Tibial artery (tissue), 4 donors: ENCODE results near the gene ABCC2.

Source experiments
- DNase-seq, 2 donors: peaks; one replicate each; pipeline ENCODE4 v3.0.0-alpha.2; 2019
- H3K27ac ChIP-seq, 2 donors: fragments of 200-600 bp; sonication (generic) in 1 of 2; 1 replicate in 1 of 2; 2 replicates in 1 of 2; pipeline ENCODE4 v1.5.1; 2018 to 2019; ENCODE audit warnings: mild to moderate bottlenecking in 1 of 2
- H3K27me3 ChIP-seq, 2 donors: fragments of 200-600 bp; sonication (generic) in 1 of 2; one replicate each; pipeline versions ENCODE4 v1.5.1 to v1.6.0; 2016 to 2019
- H3K36me3 ChIP-seq, 3 donors: fragments of 200-600 bp; sonication (generic) in 2 of 3; one replicate each; pipeline ENCODE4 v1.5.1; 2016 to 2019; ENCODE audit warnings: mild to moderate bottlenecking in 2 of 3
- H3K4me1 ChIP-seq, 4 donors: fragments of 200-600 bp; sonication (generic) in 2 of 4; 1 replicate in 3 of 4; 2 replicates in 1 of 4; pipeline ENCODE4 v1.5.1; 2016 to 2019
- H3K4me3 ChIP-seq, 2 donors: fragments of 200-600 bp; sonication (generic) in 1 of 2; 1 replicate in 1 of 2; 2 replicates in 1 of 2; pipeline ENCODE4 v1.5.1; 2018 to 2019; ENCODE audit warnings: mild to moderate bottlenecking in 2 of 2
- H3K9me3 ChIP-seq, 3 donors: fragments of 200-600 bp; sonication (generic) in 1 of 3; one replicate each; pipeline ENCODE4 v1.5.1; 2016 to 2019
- intact Hi-C: fragments of 100-400 bp; cut with DNase I; formaldehyde crosslinking; loops from one replicate; pipeline ENCODE4 v1.15.0; 2023; ENCODE audit warnings: low total_unique reads
- TF ChIP-seq, protein P1 (sequence below), 2 experiments: fragments of 200-600 bp in 1 of 2; fragments of 450-650 bp in 1 of 2; IDR thresholded peaks; one replicate each; pipeline ENCODE4 v1.5.1; 2017 to 2019; ENCODE audit warnings: antibody characterized with exemption in 2 of 2, mild to moderate bottlenecking in 1 of 2, moderate library complexity in 1 of 2

Gene ABCC2

DNA sequence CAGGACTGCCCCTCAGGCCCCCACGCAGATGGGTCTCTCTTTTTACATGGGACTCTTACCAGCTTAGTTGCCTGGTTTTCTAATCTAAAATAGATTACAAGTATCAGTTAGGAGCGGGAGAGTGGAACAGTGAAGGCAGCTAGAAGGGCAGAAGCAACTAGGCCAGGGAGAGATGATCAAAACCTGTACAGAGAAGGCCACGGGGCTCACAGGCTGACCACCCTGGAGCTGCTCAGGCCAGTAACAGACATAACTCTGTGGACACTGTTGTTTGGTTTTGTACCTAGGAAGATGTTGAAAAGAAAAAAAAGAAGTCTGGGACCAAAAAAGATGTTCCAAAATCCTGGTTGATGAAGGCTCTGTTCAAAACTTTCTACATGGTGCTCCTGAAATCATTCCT lies 16.5 kb downstream of the ABCC2 start:
- H3K27me3 ChIP-seq = no peaks in the 10 kb centered on the region
- H3K4me1 ChIP-seq = no peaks in the 10 kb centered on the region
- intact Hi-C loops = no loop called here
- TF ChIP-seq, protein P1, sequence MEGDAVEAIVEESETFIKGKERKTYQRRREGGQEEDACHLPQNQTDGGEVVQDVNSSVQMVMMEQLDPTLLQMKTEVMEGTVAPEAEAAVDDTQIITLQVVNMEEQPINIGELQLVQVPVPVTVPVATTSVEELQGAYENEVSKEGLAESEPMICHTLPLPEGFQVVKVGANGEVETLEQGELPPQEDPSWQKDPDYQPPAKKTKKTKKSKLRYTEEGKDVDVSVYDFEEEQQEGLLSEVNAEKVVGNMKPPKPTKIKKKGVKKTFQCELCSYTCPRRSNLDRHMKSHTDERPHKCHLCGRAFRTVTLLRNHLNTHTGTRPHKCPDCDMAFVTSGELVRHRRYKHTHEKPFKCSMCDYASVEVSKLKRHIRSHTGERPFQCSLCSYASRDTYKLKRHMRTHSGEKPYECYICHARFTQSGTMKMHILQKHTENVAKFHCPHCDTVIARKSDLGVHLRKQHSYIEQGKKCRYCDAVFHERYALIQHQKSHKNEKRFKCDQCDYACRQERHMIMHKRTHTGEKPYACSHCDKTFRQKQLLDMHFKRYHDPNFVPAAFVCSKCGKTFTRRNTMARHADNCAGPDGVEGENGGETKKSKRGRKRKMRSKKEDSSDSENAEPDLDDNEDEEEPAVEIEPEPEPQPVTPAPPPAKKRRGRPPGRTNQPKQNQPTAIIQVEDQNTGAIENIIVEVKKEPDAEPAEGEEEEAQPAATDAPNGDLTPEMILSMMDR (IDR thresholded peaks at IDR 0.05) = no peak
- no peak overlapping the region for H3K27ac ChIP-seq
- DNase-seq = no peak
- no peak overlapping the region for H3K4me3 ChIP-seq
- no peaks in the 10 kb centered on the region for H3K9me3 ChIP-seq
- peaks cover 0 to 9% (median 0%) of the 10 kb centered on the region in 3 donors for H3K36me3 ChIP-seq

DNA sequence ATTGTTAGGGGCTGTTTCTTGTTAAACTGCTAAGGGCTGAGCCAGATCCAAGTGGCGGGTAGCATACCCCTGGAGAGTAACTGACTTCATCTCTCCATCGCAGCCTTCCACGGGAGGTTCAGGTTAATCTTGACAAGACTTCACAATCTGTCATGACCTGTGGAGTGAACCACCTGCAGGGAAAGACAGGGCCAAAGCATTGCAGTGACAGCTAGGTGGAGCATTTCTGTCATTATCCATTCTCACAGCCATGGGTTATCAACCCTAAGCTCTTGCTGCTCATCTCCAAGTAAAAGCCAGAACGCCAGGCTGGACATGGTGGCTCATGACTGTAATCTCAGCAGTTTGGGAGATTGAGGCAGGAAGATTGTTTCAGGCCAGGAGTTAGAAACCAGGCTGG lies 17.2 kb downstream of the ABCC2 start:
- H3K27me3 ChIP-seq = no peaks in the 10 kb centered on the region
- no peak overlapping the region for H3K4me3 ChIP-seq
- H3K27ac ChIP-seq = no peak overlapping the region
- no peaks in the 10 kb centered on the region for H3K9me3 ChIP-seq
- peaks cover 0 to 9% (median 0%) of the 10 kb centered on the region in 3 donors for H3K36me3 ChIP-seq
- TF ChIP-seq, protein P1 (IDR thresholded peaks at IDR 0.05) = no peak
- no peaks in the 10 kb centered on the region for H3K4me1 ChIP-seq
- DNase-seq = no peak
- intact Hi-C loops = no loop called here

DNA sequence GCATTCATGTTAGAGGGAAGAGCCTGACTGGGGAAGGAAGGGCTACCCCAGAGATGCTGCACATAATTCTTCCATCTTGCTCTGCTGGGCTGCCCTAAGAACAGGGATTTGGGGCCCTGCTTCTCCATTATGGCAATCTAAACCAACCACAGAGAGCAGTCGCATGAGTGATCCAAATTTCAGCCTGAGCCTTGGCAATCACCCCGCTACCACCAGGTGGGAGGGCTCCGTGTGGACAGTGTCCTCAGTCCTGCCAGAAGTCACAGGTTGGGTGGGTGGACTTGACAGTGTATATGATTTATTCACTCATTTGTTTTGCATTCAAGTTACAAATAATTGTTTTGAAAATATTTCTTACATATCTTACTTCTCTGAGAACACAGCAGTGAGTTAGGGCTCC lies 22.0 kb downstream of the ABCC2 start:
- Histone ChIP-seq H3K4me3 (no peak overlapping the region), H3K4me1 (no peaks in the 10 kb centered on the region), H3K27ac (no peak overlapping the region), H3K36me3 (peaks cover 0 to 10% (median 0%) of the 10 kb centered on the region in 3 donors), H3K9me3 (no peaks in the 10 kb centered on the region), H3K27me3 (no peaks in the 10 kb centered on the region)
- DNase-seq = no peak
- TF ChIP-seq, protein P1 (IDR thresholded peaks at IDR 0.05) = no peak
- intact Hi-C loops = no loop called here

DNA sequence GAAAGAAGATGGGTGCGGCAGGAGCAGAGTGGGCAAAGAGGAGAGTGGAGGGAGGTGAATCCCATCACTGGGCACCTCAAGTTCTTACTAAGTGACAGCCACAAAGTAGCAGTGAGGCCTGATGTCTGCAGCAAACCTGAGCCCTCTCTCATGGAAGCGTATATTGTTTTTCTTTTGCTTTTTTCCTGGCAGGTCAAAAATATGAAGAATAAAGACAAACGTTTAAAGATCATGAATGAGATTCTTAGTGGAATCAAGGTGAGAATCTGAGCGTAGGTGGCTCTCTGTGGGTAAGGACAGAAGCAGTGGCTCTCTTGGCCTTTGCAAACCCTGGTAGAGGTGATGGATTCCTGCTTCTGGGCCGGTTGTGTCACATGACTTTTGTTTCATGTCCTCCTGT lies 22.8 kb downstream of the ABCC2 start:
- Histone ChIP-seq H3K36me3 (peaks cover 0 to 10% (median 0%) of the 10 kb centered on the region in 3 donors), H3K27me3 (no peaks in the 10 kb centered on the region), H3K4me3 (no peak overlapping the region), H3K4me1 (no peaks in the 10 kb centered on the region), H3K9me3 (no peaks in the 10 kb centered on the region), H3K27ac (no peak overlapping the region)
- TF ChIP-seq, protein P1 (IDR thresholded peaks at IDR 0.05) = no peak
- DNase-seq = no peak
- intact Hi-C loops = no loop called here

DNA sequence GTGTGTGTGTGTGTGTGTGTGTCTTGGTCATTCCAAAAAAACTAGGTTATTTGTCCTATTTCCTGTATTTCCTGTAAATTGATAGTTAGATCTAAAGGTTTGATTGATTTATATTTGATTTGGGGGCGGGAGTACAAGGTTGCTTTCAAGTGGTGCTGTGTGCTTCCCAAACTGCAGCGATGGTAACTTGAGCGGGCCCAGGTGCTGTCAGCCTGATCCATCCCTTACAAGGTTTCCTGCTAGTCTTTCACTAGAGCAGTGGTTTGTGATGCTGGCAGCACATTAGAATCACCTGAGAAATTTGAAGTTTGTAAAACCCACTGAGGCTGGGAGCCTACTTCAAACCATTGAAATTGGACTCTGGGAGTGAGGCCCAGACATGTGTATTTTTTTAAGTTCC lies 23.7 kb downstream of the ABCC2 start:
- no peak for DNase-seq
- no peak overlapping the region for H3K4me3 ChIP-seq
- no peaks in the 10 kb centered on the region for H3K4me1 ChIP-seq
- intact Hi-C loops = no loop called here
- no peaks in the 10 kb centered on the region for H3K9me3 ChIP-seq
- H3K27ac ChIP-seq = no peak overlapping the region
- H3K27me3 ChIP-seq = no peaks in the 10 kb centered on the region
- TF ChIP-seq, protein P1 (IDR thresholded peaks at IDR 0.05) = no peak
- peaks cover 0 to 10% (median 0%) of the 10 kb centered on the region in 3 donors for H3K36me3 ChIP-seq

DNA sequence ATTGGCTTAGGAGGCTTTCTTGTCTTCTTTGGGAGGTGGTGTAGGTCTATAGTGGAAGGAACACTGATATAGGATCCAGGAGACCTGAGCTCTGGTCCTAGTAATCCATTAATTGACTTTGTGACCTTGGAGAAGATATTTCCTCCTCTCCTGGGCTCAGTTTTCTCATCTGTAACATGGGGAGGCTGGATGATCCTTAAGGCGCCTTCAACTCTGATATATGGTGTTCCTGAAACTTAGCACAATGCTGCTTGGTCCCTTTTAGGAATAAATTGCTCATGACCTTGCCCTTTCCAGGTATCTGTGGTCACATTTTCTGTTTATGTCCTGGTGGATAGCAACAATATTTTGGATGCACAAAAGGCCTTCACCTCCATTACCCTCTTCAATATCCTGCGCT lies 25.3 kb downstream of the ABCC2 start:
- H3K36me3 ChIP-seq = peaks cover 0 to 10% (median 0%) of the 10 kb centered on the region in 3 donors

More for the DNA sequence above, 25.3 kb downstream of the ABCC2 start:
- Histone ChIP-seq H3K27ac (no peak overlapping the region), H3K27me3 (no peaks in the 10 kb centered on the region), H3K4me1 (no peaks in the 10 kb centered on the region), H3K9me3 (no peaks in the 10 kb centered on the region), H3K4me3 (no peak overlapping the region)
- DNase-seq = no peak
- TF ChIP-seq, protein P1 (IDR thresholded peaks at IDR 0.05) = no peak
- intact Hi-C loops = no loop called here
